DND-41 (cell line): Measurements from ENCODE around the gene ZFYVE28.

Experiments used
- CTCF ChIP-seq: IDR thresholded peaks from 2 replicates; pipeline ENCODE4 v1.5.1; 2012; ENCODE audit warnings: borderline replicate concordance, low read length, moderate library complexity, mild to moderate bottlenecking; ENCODE audit not compliant: poor library complexity, severe bottlenecking; ENCODE audit errors: extremely low read depth
- EZH2 ChIP-seq: IDR thresholded peaks from 3 replicates; pipeline ENCODE4 v1.6.1; 2012; ENCODE audit warnings: borderline replicate concordance, low read depth, mild to moderate bottlenecking, moderate library complexity, low read length, inconsistent platforms; ENCODE audit not compliant: severe bottlenecking

- TF ChIP-seq CTCF (no peak), EZH2 (no peak)
Observed at GRCh38 chr4:2301806-2302205, 116.6 kb downstream of the ZFYVE28 start.
